ENCODE results near the gene PEX16.
"Not testable (repeated sequence)": the region's sequence is repeated elsewhere in the genome, so short reads cannot be mapped to it uniquely, and the experiment has no call there.

Gene PEX16

DNA sequence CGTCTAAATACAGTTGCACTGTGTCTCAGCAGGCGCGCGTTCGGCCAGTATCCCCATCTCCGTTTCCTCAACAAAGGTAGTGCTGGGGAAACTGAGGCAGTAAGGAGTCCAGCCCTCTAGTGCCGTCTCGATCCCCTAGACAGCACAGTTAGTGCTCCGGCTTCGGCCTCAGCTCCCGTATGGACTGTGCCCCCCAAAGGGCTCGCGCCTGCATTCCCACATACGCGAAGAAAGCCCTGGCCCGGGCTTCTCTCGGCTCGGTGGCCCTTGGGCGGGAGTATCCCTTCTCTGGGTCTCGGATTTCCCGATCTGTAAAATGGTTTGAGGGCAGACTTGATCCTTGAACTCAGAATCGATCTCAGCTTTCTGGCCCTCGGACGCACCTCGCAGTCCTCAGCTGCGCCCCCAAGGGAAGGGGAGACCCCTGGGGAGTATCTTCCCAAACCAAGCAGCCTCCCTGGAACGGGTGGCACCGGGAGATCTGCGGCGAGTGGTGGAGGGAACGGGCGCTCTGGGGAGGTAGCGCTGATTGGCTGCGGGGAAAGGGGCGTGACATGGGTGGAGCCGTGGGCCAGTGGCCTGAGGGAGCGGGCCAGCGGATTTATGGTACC is 759 bp upstream of the PEX16 start:
- no peak for DNase-seq

DNA sequence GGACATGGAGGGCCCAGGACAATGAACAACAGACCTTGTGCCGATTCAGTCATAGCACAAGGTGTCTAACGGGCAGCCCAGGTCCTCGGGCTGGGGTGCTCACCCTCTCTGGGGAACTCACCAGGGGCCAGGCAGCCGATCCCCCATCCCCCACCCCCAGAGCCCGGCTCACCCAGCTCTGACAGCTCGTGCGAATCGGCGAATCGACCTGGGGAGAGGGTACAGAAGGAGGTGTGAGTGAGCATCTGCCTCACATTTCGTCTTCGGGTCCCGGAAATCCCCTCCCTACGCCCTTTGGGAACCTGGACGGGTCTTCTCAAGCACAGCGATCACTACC is 423 bp downstream of the PEX16 start:
- no peak for DNase-seq

DNA sequence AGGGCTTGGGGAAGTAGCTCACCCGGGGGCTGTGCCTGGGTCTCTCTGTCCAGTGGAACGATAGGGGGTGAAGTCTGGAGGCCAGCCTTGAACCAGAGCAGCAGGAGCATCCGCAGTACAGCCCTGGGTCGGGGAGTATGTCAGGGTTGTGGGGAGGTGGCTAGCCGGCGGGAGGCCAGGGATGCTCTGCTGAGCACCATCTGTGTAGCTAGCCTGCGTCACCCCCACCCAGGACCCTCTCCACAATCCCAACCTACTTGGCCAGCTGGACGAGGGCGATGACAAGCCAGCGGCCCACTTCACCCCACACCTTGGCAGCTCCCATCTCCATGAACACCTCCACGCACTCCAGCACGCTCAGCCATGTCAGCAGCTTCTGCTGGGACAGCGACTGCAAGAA is 2.2 kb downstream of the PEX16 start:
- no peak for DNase-seq

DNA sequence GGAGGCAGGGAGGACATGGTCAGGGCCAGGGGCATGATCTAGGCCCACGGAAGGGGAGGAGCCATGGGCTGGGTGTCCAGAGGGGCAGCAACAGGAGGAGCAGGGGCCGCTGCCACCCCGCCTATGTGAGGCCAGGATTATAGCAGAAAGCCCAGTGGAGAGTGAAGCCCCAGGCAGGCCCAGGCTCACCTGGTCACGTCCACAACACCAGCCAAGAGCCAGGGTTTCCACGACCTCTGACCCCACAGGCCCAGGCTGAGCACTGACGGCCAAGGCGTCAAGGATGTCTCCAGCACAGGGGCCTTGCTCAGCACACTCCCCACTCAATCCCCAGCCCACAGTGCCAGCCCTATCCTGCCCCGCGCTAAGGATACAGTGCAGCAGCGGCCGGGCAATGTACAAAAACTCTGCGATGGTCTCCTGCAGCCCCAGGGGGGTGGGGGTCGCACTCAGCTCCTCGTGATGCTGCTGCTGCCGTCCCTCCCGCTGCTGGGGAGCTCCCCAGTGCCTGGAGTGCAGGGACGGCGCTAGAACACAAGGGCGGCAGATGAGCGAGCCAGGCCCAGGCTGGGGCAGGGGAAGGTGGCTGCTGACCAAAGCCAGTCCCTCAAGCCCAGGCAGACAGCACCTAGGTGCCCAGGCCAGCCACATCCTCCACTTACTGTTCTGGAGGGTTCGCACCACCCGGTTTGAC is 3.6 kb downstream of the PEX16 start:
- DNase-seq: no peak

DNA sequence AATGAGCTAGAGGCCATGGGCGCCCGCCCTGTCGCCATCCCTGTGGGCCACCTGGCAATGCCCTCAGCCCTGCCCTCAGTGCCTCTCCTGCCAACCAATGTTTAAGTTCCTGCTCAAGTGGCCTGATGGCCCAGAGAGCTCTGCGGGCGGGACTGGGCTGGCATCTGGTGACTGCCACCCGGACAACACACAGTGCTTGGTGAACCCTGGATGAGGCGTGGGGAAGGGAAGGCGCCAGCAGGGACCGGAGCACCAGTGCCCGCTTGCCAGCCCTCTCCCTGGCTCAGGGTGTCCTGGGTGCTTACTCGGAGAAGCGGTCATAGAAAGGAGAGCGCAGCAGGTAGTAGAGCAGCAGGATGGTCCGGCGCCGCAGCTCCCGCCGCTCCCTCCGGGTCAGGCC is 4.2 kb downstream of the PEX16 start:
- DNase-seq: no peak

DNA sequence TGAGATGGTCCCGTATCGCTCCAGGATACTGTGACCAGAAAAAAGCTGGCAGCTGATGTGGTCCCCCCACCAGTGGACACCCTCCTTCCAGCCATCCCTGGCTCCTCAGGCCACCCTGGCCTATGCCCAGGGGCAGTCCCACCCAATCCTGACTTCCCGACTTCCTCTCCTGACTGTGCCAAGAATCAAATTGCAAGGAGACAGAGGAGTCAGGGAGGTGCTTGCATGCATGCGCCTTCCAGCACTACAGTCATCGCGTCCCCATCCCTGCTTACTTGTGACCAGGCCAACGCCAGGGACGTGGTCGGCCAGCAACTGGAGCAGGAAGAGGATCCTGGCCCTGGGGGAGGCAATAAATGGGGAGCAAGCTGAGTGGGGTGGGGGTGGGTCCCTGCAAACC is 7.1 kb downstream of the PEX16 start:
- DNase-seq: no peak

DNA sequence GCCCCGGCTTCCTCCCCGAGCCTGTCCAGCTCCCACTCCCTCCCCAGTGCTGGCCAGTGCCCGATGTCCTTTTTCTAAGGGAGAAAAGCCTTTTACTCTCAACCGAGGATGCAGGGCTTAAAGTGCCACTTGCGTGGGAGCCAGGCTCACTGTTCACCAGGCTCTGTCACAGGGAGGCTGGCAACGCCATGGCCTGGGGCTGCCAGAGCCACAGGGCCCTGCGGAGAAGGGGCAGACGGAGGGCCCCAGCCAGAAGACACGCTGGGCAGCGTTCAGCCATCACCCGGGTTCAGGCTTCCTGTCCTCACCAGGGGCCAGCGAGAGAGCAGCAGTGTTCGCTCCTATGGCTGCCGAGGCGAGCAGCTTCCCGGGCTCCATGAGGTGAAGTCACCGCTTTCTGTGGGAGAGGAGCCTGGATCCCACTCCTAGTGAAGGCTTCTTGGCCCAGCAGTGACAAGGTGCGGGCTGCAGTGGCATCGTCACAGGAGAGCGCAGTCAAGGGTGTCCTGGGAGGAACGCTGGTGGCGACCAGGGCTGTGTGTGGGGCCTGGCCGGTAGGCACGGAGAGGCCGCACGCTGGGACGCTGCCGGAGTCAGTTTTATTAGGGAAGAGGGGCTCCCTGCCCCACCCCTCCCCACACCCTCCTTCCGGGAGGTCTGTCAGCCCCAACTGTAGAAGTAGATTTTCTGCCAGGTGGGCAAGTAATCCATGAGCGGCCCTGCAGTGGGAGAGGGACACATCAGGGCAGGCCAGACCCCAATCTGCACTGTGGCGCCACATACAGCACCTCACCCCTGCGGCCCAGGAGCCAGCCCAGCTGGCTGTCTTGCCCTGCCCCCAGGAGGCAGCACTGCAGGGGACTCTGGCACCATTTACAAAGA is 7.8 kb downstream of the PEX16 start:
- no peak for DNase-seq

DNA sequence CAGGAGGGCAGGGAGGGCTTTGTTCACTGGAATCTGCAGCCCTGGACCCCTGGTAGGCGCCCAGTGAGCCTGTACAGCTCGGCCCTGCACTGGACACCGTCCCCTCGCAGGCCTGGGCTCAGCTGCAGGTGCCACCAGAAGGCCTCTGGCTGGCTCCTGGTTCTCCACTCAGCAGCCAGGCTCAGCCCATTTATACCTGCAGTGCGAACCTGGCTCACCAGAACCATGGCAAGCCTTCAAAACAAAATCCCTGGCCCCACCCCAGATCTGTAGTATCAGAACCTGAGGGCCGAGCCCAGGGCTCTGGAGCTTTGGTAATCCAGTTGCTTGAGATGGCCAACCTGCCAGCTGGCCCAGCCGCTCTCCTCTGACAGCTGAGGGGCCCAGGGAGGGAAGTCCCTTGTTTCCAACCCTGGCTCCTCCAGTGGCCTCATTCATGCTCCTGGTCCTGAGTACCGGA is 9.7 kb downstream of the PEX16 start:
- DNase-seq: no peak

DNA sequence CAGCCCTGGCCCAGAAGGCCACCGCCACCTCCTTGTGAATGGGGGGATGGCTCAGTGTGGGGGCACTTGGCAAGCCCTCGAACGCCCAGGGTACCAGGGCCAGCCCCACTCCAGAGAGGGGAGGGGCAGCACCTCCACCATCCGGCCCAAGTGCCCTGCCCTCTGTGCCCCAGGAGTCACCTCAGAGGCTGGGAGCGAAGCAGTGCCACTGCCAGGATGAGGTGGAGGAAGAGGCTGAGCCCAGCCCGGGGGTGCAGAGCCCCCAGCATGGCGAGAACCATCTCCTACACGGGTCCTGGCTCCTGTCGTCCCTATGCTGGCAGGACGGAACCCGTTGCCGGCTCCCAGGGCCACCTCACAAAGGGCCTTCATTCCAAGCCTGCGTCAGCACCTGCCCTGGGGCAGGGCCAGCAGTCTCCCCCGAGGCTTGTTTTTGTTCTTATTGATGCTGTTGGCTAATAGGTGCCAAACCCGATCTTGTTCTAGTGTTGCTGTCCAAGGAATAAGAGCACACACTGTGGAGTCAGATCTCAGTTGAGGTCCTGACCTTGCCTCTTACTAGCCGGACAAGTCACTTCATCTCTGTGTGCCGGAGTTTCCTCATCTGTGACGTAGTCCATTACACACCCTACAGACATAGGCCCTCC is 10.6 kb downstream of the PEX16 start, which contains the start of gene FREY1:
Gene FREY1 (minus strand): TSS at position 307 of the 647 bp plus-strand sequence. CDS start 26 bp downstream, at position 281.
- no peak for DNase-seq

DNA sequence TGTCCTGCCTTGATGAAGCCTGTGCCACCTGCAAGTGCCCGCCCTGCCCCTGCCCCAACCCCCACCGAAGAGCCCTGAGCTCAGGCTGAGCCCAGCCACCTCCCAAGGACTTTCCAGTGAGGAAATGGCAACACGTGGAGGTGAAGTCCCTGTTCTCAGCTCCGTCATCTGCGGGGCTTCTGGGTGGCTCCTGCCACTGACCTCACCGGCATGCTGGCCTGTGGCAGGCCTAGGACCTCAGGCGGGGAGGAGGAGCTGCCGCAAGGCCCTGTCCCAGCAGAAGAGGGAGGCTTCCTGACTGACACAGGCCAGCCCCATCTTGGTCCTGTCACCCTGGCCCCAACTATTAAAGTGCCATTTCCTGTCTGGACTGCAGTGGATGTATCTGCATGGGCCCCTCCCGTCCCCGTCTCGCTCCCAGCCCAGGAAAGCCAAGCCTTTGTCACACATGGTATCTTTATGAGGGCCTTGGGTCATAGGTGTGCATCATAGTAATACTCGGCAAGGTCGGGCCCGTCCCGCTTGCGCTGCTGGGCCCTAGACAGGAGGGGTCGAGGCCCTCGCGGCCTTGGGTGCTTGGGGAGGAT is 11.5 kb downstream of the PEX16 start:
- no peak for DNase-seq

DNA sequence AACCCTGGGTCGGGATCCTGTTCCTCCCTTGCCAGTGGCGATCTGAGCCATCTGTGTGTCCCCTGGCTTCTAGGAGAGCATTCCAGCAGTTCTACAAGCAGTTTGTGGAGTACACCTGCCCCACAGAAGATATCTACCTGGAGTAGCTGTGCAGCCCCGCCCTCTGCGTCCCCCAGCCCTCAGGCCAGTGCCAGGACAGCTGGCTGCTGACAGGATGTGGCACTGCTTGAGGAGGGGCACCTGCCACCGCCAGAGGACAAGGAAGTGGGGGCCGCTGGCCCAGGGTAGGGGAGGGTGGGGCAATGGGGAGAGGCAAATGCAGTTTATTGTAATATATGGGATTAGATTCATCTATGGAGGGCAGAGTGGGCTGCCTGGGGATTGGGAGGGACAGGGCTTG is 12.1 kb downstream of the PEX16 start:
- DNase-seq: not testable (repeated sequence)

DNA sequence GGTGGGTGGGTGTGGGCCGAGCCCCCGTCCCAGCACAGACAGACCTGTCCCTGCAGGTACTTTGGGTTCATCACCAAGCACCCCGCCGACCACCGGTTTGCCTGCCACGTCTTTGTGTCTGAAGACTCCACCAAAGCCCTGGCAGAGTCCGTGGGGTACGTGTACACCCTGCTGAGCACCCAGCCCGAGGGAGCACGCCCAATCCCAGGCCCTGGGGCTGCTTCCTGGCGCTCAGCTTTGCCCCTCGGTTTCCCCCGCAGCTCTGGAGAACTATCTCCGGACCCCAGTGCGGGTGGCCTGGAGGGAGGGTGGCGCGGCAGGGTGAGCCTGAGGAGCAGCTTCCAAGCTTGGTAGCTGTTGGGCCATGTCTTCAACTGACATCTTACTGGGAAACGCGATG is 12.6 kb downstream of the PEX16 start:
- DNase-seq: no peak

DNA sequence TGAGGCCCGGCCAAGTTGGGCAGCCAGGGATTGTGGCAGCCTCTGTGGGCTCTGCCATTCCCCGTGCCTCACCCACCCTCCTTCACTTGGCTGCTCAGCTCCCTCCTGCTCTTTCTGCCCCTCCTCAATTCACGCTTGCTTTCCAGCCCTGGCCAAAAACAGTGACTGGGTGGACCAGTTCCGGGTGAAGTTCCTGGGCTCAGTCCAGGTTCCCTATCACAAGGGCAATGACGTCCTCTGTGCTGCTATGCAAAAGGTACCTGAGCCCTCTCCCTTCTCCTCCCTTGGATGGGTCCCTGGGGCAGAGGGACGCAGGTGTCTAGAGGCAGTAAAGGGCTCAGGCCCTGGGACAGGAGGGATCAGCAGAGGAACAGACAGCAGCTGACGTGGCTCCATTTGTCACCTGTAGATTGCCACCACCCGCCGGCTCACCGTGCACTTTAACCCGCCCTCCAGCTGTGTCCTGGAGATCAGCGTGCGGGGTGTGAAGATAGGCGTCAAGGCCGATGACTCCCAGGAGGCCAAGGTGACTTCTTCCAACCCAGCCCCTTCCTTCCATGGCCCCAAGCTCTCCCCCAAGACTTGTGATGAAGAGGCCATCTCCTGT is 13.3 kb downstream of the PEX16 start:
- DNase-seq: no peak

DNA sequence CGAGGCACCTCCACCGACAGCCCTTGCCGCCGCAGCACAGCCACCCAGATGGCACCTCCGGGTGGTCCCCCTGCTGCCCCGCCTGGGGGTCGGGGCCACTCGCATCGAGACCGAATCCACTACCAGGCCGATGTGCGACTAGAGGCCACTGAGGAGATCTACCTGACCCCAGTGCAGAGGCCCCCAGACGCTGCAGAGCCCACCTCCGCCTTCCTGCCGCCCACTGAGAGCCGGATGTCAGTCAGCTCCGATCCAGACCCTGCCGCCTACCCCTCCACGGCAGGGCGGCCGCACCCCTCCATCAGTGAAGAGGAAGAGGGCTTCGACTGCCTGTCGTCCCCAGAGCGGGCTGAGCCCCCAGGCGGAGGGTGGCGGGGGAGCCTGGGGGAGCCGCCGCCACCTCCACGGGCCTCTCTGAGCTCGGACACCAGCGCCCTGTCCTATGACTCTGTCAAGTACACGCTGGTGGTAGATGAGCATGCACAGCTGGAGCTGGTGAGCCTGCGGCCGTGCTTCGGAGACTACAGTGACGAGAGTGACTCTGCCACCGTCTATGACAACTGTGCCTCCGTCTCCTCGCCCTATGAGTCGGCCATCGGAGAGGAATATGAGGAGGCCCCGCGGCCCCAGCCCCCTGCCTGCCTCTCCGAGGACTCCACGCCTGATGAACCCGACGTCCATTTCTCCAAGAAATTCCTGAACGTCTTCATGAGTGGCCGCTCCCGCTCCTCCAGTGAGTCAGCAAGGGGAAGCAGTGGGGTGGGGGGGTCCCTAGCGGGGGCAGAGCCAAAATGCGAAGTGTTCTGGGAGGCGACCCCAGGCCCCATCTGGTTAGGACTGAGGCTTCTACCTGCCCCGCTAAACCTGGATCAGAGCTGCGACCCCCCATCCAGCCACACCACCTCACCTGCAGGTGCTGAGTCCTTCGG is 15.0 kb downstream of the PEX16 start:
- DNase-seq: no peak

DNA sequence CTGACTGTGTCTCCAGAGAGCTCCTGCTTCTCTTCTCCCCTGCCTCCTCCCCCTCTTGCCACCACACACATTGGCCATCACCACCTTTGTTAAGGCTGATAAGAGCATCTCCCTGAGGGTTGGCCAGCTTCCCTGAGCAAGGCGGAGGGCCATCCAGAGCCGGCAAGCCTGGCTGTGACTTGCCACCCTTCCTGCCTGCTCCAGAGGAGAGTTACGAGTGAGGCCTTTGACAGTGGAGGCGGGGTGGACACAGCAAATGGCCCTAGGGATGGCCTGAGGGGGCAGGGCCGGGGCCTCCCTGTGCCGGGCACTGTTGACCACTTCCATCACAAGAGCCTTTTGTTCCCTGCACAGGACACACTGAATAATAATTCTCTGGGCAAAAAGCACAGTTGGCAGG is 16.1 kb downstream of the PEX16 start:
- DNase-seq: no peak

DNA sequence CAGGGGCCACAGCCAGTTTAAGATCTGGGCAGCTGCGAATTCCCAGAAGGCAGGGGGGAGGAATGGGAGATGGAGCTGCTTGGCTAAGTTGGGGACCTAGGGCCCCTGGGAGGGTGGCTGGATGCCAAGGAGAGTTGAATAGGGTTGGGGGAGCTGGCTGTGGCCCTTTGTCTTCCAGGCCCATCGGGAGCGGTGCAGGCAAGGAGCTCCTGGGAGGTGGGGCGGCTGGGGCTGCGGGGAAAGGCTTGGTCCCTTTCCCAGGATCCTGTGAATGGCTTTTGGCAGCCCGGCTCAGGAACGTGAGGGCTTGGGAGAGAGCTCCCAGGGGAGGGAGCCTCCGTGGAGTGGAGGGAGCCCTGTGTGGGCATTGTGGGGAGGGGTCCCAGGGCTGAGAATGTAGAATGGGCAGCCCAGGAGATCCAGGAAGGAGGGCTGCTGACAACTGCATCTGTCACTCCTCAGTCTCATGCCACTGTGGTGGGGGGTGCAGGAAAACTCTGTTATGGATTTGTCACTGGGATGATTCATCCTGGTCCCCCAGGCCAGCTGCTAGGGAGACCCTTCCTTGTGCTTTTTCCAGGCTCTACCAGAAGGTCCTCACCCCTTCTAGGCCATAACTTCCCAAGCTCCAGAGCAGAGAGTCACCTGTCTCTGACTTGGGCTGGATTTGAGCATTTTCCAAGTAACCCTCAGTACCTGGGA is 16.6 kb downstream of the PEX16 start:
- DNase-seq: no peak

DNA sequence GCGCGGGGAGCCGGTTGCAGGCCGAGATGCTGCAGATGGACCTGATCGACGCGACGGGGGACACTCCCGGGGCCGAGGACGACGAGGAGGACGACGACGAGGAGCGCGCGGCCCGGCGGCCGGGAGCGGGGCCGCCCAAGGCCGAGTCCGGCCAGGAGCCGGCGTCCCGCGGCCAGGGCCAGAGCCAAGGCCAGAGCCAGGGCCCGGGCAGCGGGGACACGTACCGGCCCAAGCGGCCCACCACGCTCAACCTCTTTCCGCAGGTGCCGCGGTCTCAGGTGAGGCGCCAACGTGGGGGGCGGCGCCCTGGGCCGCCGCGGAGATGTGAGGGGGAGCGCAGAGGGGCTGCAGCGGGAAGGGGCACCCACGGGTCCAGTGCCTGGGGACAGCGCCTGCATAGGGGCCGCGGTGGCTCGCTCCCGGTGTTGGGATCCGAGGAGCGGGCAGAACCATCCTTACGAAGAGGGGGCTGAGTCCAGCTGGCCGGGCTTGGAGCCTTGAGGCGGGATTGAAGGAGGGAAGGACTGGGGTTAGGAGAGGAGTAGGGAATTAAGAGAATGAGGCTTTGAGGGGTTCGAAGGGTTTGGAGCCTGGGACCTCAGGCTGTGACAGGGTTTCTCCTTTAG is 17.4 kb downstream of the PEX16 start:
- DNase-seq: not testable (repeated sequence)

DNA sequence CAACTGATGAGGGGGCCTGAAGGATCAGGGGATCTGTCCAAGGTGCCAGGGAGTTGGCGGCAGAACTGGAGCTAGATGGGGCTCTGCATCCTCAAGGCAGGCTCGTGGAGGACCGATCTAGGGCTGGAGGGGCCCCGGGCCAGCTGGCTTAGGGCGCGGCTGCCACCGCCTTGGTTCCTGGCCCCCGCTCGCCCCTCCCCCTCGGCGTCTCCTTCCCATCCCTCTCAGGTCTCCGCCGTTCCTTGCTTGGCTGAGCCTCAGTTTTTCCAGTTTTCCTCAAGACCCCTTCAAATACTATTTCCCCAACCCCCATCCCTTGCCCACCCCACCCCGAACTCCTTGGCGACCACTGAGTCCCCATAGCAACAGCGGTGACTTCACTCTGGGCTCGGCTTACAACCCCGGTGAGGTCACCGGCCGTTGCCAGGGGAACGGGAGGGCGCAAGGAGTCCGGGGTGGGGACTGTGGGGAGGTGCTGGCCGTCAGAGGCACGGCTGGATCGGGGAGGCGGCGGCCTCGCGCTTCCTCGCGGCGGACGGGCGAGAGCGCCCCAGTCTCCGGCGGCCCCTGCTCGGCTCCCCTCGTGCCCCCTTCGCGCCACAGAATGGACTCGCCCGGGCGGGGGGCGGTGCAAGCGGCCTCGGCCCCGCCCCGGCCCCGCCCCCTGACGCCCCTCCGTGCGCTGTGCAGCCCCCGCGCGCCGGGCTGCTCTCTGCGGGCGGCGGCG is 18.1 kb downstream of the PEX16 start:
- no peak for DNase-seq

DNA sequence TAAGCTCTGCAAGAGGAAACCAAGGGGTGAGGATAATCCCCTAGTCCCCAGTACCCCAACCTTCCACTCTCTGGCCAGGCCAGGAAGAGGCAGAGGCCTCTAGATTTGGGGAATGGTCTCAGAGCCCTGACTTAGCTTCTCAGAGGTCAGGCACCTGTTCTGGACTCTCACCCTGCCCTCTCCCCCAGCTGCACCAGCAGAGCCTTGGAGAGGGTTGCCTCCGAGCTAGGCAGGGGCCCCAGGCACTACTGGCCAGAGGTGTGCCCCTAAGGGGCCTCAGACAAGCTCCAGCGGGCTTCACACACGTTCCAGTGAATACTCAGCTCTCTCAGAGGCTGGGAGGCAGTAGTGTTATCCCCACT is 18.6 kb downstream of the PEX16 start:
- no peak for DNase-seq

DNA sequence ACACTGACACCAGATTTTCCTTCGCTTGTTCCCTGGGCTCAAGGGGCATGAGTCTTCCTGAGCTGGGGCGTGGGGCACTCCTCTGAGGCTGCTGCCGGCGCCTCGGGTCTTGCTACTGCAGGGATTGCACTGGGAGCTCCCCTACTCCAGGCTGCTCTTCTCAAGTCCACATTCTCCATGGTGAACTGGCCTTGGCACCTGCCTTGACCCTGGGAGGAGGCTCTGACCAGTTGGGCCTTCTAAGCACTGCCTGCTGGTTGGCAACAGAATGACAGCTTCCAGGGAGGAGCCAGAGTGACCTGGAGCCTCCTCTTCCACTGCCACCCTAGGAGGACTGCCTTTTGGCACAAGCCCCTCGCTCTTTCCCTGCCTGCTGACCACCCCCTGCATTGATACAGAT is 20.1 kb downstream of the PEX16 start:
- DNase-seq: no peak
